HG02943 (cell line): ENCODE data around the gene FAM184B.

Experiments used
- ATAC-seq: cut with Tn5 transposase; IDR thresholded peaks from one replicate; pipeline ENCODE4 v1.9.1; 2021; ENCODE audit warnings: mild to moderate bottlenecking, low read depth, moderate library complexity; ENCODE audit not compliant: unreplicated experiment

The FAM184B gene

DNA sequence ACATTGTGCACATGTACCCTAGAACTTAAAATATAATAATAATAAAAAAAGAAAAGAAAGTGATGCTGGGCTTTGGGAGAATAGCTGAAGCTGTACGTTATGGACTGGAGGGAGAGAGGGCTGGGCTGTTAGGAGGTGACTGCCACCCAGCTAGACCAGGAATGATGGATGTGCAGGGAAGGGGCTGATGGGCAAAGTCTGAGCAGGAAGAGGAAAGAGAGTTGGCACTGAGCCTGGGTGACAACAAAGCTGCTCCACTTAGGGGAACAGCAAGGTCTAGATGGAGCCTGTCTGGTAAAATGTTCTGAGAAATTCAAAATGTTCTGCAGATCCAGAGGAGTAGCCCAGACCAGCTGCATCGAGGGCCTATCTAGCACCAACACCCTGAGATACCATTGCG, 134.7 kb downstream of the FAM184B start:
- ATAC-seq: no peak

DNA sequence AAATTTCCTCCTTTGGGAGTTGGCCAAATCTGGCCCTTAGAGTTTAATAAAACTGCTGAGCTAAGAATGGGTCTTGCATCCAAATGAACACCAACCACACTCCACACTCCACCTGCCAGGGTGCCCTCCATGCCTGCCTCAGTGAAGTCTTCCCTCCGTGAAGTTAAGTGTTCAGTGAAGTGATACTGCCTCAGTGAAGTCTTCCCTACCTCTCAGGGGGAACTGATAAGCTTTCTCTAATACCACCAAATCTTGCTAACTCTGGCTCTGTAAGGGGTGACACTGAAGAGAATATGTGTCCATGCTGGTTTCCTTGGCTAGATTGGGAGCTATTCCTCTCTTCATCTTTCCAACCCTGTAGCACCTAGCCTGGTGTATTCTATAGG, 139.0 kb downstream of the FAM184B start:
- ATAC-seq: no peak

DNA sequence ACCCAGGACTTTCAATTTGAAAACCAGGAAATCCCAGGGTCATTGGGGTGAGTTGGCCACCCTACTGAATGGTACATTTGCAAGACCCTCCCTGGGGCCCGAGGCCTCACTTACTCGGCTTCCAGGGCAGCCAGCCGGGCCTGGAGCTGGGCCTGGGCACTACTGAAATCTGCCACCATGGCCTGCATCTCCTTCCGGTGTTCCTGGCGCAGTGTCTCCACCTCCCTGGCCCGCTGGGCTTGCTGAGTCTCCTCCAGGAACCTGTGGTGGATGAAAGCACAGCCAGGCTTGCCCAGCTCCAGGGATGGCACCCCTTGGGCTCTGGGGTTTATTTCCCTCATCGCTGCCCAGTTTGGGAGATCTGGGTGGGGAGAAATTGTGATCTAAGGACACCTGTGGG, 142.3 kb downstream of the FAM184B start:
- no peak for ATAC-seq

DNA sequence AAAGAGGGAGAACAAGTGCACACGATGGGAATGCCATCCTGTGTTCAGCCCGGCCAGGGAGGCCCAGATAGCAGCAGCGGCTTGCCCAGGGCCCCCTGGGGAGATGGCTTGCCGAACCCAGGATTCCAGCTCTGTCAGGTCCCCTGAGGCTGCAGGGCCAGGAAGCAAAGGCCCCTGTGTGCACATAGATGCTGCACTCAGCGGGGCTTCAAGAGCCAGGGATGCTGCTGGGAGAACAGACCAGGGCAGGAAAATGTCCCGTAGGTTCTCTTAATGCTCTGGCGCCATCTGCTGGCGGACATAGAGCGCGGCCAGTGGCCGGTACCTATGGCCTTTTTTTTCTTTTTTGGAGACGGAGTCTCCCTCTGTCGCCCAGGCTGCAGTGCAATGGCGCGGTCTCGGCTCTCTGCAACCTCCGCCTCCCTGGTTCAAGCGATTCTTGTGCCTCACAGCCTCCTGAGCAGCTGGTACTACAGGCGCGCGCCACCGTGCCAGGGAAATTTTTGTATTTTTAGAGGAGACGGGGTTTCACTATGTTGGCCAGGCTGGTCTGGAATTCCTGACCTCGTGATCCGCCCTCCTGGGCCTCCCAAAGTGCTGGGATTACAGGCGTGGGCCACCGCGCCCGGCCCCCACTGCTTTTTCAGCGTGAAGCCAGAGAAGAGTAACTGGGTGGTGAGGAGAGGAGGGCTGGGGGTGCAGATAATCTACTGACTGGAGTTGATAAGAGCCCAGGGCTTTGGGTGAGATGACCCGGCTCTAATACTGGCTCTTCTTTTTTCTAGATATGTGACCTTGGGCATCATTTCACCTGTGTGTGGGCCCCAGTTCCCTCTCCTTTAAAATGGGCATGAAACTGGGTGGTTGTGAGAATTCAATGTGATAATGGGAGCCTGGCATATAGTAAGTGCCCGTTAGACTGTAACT, 144.5 kb downstream of the FAM184B start:
- peak; percentile 79 for ATAC-seq

DNA sequence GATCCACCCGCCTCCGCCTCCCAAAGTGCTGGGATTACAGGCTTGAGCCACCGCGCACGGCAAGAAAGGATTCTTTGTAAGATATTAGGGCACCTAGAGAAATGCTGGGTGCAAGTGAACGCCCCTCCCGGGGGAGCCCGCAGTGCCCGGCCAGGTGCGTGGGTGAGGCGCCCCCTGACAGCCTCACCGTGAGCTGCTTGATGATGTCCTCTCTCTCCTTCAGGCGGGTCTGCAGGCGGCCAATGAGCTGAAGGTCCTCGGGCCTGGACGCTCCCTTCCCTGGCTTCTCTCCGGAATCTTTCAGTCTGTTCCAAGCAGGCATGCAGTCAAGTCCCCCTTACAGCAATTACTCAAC, 145.1 kb downstream of the FAM184B start:
- ATAC-seq: no peak

DNA sequence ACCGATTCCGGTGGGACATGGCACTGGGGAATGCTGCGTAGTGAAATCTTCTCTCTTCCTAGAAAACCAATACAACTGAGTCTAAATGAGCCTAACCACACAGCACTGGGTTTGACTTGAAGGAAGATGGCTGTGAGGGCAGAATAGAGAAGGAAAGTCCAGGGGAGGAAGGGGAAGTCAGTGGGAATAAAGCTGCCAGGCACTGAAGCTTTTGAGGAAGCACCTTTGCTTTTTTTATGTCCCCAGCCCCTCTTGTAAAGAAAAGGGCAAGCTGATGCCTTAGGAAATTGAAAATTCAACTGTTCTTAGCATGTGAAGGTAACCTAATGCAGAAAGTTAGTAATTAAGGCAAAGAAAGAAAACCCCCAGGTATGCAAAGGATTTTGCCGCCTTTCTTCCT, 146.4 kb downstream of the FAM184B start:
- ATAC-seq: no peak

DNA sequence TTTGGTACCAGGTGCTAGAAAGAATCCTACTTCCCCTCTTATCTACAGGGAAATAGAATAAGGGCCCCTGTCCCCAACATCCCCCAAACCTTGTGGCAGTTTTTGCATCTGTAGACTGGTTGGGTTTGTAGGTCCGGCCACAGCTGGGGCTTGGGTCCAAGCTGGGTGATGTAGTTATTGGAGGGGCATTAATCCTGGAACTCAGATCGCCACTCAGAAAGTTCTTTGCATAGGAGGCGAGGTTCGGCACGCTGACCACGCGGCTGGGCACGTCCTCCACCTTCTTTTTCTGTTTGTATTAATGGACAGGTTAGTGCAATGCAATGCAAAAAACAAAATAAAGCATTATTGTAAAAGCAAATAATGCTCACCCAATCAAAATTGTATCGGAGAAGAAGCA, 147.8 kb downstream of the FAM184B start:
- ATAC-seq: no peak

DNA sequence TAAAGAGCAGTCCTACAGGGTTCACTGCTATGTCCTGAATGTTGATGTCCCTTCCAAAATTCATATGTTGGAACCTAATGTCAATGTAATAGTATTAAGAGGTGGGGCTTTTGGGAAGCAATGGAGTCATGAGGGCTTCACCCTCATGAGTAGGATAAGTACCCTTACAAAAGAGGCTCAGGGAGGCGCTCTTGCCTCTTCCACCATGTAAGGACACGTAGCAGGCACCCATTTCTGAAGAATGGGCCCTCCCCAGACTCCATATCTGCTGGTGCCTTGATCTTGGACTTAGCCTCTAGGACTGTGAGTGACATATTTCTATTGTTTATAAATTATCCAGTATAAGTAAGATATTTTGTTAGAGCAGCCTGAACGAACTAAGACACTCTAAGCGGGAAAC, 151.2 kb downstream of the FAM184B start:
- no peak for ATAC-seq

DNA sequence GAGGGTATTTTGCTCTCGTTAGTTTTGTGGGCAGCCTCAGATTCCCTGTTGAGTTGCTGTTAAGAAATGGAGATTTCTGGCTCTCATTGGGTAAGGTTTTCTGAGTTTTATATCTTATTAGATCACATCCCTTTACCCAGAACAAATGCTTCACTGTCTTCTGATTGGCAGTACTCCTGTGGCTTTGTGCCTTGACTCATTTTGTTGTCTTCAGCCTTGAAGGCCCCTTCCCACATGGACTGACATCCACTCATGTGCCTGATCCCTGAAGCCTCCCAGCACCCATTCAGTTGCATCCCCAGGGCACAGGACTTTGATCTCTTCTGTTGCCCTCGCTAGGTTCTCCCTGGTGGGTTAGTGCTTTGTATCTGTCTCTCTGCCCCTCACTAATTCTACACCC, 156.6 kb downstream of the FAM184B start:
- ATAC-seq: no peak

DNA sequence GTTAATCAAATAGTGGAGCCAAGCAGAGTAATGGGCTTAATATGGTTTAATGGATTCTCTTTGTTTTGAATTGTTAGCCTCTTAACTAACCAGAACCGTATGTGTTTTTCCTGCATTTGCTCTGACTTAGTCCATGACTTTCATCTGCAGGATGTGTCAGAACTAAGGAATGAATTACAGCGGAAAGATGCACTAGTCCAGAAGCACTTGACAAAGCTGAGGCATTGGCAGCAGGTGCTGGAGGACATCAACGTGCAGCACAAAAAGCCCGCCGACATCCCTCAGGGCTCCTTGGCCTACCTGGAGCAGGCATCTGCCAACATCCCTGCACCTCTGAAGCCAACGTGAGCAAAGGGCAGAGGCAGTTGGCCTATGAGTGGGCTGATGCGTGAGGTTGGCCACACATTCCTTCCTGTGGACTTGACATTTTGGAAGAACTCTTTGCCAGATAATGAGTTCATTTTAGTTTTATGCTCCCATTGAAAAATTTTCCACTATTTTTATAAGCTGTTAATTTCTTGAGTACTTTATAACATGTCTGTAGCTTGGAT, 157.9 kb downstream of the FAM184B start:
- ATAC-seq: no peak

DNA sequence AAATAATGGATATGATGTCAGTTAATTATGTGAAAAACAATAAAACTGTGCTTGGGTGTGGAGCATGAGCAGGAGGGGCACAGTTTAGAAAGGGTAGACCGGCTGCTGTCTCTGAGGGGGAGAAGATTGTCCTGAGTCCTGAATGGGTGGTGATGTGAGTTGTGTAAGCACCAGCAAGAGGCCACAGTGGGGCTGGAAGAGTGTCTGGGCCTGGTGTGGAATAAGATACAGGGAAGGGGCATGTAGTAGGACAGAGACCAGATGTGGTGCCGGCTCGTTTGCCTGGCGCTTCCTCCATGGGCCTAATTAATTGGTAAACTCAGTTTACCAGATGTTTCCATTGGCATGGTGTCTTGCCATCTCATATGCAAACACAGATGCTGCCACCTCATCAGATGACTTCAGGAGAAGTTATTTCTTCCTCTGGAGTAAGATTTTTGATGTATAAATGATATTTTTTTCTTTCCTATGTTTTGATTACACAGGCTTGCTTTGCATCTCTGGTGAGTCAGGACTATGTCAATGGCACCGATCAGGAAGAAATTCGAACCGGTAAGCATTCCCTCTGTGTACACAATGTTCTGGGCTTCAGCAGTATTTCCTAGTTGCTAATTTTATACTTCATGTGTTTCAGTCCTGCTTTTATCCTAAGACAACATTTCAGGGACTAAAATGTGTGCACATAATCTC, 161.9 kb downstream of the FAM184B start:
- ATAC-seq: no peak

DNA sequence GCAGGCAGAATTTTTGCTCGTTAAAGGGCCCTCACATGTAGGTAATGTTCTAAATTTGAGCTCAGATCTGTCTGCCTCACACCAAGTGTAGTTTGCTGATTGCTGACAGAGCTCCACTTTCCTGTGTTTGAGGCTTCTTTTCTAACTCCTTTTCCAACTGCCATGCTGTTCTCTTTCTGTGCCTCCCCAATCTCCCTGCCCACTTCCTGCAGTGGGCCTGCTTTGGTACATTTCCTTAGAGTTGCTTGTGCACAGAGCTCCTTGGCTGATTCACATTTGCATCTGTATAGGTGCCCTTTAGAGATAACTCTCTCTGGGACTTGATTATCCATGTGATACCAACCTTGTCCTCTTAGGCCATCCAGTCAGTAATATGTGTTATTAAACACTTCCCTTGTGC, 162.5 kb downstream of the FAM184B start:
- no peak for ATAC-seq

DNA sequence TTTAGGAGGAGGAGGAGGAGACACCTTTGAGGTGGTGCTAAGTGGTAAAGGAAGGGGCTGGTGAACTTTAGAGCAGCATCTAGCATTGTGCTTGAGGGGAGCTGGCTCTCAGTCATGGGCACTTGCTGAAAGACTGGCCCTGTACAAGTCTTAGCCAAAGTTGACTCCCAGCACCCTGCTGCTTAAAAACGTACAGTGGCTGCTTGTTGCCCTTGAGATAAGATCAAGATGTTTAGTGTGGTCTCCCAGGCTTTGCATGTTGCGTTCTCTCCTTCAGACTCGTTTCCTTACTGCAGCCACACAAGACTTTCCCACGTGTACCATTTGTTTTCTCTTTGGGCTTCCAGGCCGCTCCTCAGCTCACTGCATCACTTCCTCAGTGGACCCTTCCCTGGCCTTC, 165.1 kb downstream of the FAM184B start:
- no peak for ATAC-seq

DNA sequence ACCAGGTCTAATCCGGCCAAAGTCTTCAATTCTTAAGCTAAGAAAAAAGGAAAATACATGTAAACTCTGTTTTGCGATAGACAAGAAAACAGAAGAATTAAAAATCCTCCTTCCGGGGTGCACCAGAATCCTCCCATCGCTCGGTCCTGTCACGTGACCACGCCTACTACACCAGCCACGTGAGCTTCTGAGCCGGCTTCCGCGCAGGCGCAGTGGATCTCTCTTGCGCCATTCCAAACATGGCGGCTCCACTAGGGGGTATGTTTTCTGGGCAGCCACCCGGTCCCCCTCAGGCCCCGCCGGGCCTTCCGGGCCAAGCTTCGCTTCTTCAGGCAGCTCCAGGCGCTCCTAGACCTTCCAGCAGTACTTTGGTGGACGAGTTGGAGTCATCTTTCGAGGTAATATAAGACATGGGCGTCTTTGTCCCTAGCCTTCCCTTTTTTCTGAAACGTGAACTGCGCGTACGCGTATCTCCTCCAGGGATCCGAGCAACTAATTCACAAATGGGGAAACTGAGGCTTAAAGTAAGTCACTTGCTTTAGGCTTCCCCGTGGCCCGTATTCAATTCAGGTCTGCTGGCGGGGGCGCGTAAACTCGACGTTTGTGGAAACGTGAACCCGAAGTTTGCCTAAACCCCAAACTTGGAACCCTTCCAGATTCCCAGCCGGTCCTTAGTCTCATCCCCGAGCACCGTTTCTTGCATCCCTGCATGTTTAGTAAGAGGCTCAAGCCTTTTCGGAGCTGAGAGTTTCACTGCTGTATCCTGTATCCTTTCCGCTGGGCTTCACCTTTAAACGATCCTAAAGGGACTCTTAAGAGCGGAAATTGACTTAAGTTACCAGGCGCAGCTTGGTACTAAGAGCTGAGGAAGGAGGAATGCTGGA, 166.8 kb downstream of the FAM184B start, which contains the start of gene MED28:
Gene MED28 (plus strand): TSS at position 226 of the 884 bp plus-strand sequence. CDS start 14 bp downstream, at position 240.
- peak; percentile 95 for ATAC-seq

DNA sequence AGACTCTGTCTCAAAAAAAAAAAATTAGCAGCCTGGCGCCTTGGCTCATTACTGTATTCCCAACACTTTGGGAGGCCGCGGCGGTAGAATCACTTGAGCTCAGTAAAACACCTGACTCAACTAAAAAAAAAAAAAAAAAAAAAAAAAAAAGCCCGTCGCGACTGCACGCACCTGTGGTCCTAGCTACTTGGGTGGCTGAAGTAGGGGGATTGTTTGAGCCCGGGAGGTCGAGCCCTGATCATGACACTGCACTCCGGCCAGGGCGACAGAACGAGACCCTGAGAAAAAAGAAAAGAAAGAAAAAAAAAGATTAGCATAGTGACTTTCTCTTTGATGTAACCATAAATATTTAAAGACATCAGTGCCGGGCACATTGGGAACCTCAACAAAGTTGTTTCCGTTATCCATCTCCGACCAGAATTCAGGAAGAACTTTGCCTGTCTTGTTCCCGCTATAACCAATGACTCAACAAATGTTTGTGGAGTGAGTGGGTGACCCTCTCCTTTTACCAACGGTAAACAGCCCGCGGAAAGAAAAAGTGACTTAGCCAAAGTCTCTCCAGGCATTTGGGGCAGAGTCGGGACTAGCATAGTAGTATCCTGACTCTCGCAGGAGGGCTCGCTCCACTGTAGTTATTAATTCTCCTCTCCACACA, 167.5 kb downstream of the FAM184B start:
- ATAC-seq: peak; percentile 45

DNA sequence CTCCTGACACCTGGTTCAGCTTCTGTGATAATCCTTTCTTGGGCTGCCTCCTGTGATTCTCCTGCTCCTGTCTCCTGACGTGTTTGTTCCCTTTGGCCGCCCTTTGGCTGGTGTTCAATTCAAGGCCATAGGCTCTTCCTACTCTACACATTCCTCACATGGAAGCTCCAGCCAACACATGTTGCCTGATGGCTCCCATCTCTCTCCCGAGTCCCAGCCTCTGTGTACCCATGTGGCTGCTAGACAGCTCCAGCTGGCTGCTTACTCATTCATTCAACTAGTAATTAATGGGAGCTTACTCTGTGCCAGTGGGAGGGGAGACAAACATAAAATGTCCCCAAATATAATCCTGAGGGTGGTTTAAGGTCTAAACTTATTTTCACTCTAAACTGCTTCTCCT, 176.2 kb downstream of the FAM184B start:
- ATAC-seq: no peak

DNA sequence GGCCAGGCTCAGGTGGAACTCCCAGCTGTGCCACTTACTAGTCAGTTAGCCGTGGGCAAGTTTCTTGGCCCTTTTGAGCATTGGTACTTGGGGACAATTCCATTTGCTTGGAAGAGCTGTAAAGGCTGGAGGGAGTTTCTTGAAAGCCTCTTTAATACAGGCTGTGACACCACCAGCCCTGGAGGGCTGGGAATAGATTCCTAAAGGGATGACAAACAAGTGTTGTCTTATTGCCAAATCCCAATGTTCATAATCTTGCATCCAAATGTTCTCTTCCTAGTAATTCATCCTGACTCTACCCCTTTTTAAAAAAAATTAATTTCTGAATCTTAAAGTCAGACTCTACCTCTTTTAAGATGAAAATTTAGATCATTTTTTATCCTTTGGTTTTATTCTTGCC, 181.6 kb downstream of the FAM184B start:
- no peak for ATAC-seq

DNA sequence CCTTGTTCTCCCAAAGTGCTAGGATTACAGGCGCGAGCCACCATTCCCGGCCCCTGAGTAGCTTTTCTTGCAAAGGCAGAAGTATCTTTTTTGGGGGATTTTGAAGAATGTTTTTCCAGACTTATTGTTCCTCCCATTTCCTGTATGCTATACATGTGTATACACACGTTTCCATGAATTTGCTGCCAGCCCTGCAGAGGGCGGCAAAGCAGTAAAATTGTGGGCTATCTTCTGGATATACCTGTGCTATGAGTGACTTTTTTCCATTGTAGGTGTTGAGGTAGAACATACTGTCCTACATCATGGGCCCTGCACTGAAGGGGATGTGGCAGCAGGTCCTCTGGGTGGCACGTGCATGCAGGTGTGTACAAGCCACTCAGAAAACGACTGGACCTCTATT, 183.9 kb downstream of the FAM184B start:
- no peak for ATAC-seq

DNA sequence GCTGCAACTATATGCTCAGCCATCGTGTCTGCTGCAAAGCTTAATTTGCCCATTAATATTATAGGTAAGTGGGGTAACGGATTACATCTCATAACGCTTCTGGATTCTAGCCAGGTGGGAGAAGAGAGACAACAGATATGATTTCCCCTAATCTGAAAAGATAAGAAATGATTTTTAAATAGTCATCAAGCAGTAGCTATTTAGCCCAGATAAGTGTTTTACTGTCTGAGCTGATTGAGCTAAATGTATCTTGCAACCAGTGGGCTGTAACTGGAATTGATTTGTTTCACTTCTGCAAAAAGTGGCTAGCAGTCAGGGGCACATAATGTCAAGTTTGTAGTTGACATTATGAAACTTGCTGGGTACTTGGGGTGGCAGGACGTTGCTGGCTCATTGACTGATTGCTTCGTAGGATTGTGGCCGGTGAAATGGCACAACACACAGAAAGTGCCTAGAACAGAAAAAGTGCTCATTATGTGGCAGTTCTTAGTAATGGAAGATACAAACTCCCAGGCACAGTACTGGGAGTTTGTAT, 185.9 kb downstream of the FAM184B start:
- ATAC-seq: peak; percentile 88

DNA sequence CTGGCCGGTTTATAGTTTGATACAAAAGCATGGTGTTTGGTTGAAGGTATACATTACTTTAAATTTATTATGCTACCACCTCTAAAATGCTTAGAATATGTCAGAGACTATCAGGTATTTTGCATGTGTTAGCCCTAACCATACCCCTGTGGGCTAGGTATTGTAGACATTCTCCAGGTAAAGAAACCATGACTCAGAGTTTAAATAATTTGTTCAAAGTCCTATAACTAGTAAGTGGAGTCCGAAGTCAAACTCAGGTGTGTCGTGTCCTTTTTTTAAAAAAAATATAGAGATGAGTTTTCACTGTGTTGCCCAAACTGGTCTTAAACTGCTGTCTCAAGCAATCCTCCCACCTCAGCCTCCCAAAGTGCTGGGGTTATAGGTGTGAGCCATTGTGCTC, 192.1 kb downstream of the FAM184B start:
- no peak for ATAC-seq
